Loucy (cell line): ENCODE data around the gene YTHDF1.

ENCODE experiments used
- H2AFZ ChIP-seq: fragments of 200-600 bp; sonication (generic); 2 replicates; pipeline ENCODE4 v1.6.0; 2016; ENCODE audit warnings: antibody characterized with exemption, mild to moderate bottlenecking, low read length, moderate library complexity
- H3F3A ChIP-seq: fragments of 200-600 bp; 2 replicates; pipeline ENCODE4 v1.6.0; 2016; ENCODE audit warnings: antibody characterized with exemption, low read depth, mild to moderate bottlenecking
- H3K27me3 ChIP-seq: fragments of 200-600 bp; sonication (generic); 2 replicates; pipeline ENCODE4 v1.6.1; 2014; ENCODE audit warnings: low read length, mild to moderate bottlenecking; ENCODE audit not compliant: insufficient read depth, poor library complexity, severe bottlenecking
- H3K36me3 ChIP-seq: fragments of 200-600 bp; sonication (generic); 2 replicates; pipeline ENCODE4 v1.6.1; 2016; ENCODE audit warnings: low read length; ENCODE audit not compliant: insufficient read depth
- H3K4me1 ChIP-seq: fragments of 200-600 bp; sonication (generic); 2 replicates; pipeline ENCODE4 v1.5.1; 2014; ENCODE audit warnings: low read length, mild to moderate bottlenecking; ENCODE audit not compliant: insufficient read depth, poor library complexity, severe bottlenecking
- H3K4me2 ChIP-seq: fragments of 200-600 bp; sonication (generic); 2 replicates; pipeline ENCODE4 v1.6.0; 2014; ENCODE audit warnings: antibody characterized with exemption, low read length, low read depth, mild to moderate bottlenecking; ENCODE audit not compliant: poor library complexity, severe bottlenecking
- H3K4me3 ChIP-seq: fragments of 200-600 bp; sonication (generic); 2 replicates; pipeline ENCODE4 v1.5.1; 2014; ENCODE audit warnings: low read length, mild to moderate bottlenecking, mixed read lengths; ENCODE audit not compliant: poor library complexity, severe bottlenecking
- H3K79me2 ChIP-seq: fragments of 200-600 bp; sonication (generic); 2 replicates; pipeline ENCODE4 v1.6.1; 2014; ENCODE audit warnings: low read length; ENCODE audit not compliant: insufficient read depth
- H3K9ac ChIP-seq: fragments of 200-600 bp; sonication (generic); 2 replicates; pipeline ENCODE4 v1.6.0; 2014; ENCODE audit warnings: mild to moderate bottlenecking, low read depth, low read length, moderate library complexity; ENCODE audit not compliant: poor library complexity, severe bottlenecking
- H3K9me2 ChIP-seq: fragments of 200-600 bp; sonication (generic); replicated peaks from 2 replicates; pipeline ENCODE4 v1.6.1; 2016; ENCODE audit warnings: low read depth, low read length, mixed read lengths
- H3K9me3 ChIP-seq: fragments of 200-600 bp; sonication (generic); 2 replicates; pipeline ENCODE4 v1.6.1; 2014; ENCODE audit warnings: mild to moderate bottlenecking, antibody characterized with exemption, low read length, low read depth; ENCODE audit not compliant: insufficient read depth
- H4K20me1 ChIP-seq: fragments of 200-600 bp; sonication (generic); 2 replicates; pipeline ENCODE4 v1.6.0; 2014; ENCODE audit warnings: antibody characterized with exemption, low read length, mild to moderate bottlenecking; ENCODE audit not compliant: insufficient read depth, poor library complexity, severe bottlenecking
- CTCF ChIP-seq: fragments of 200-600 bp; sonication (generic); conservative IDR thresholded peaks from 2 replicates; pipeline ENCODE4 v1.5.1; 2014; ENCODE audit warnings: mild to moderate bottlenecking, antibody characterized with exemption, low read length
- EZH2phosphoT487 ChIP-seq: fragments of 200-600 bp; IDR thresholded peaks from 2 replicates; pipeline ENCODE4 v1.6.1; 2018; ENCODE audit warnings: antibody characterized with exemption, mild to moderate bottlenecking, moderate library complexity, borderline replicate concordance

The YTHDF1 gene

GRCh38 chr20:63188159-63188442, 27.8 kb downstream of the YTHDF1 start:
- Histone ChIP-seq H3K36me3 (no peaks in the 10 kb centered on the region), H3K27me3 (no peaks in the 10 kb centered on the region), H3K4me3 (no peak overlapping the region), H3K9me3 (no peaks in the 10 kb centered on the region), H3K4me2 (no peak overlapping the region), H2AFZ (no peak overlapping the region), H3K4me1 (no peaks in the 10 kb centered on the region), H3K79me2 (no peaks in the 10 kb centered on the region), H3K9me2 (no peaks in the 10 kb centered on the region), H3K9ac (no peak overlapping the region), H4K20me1 (no peaks in the 10 kb centered on the region), H3F3A (no peaks in the 10 kb centered on the region)
- TF ChIP-seq EZH2phosphoT487: no peak

DNA sequence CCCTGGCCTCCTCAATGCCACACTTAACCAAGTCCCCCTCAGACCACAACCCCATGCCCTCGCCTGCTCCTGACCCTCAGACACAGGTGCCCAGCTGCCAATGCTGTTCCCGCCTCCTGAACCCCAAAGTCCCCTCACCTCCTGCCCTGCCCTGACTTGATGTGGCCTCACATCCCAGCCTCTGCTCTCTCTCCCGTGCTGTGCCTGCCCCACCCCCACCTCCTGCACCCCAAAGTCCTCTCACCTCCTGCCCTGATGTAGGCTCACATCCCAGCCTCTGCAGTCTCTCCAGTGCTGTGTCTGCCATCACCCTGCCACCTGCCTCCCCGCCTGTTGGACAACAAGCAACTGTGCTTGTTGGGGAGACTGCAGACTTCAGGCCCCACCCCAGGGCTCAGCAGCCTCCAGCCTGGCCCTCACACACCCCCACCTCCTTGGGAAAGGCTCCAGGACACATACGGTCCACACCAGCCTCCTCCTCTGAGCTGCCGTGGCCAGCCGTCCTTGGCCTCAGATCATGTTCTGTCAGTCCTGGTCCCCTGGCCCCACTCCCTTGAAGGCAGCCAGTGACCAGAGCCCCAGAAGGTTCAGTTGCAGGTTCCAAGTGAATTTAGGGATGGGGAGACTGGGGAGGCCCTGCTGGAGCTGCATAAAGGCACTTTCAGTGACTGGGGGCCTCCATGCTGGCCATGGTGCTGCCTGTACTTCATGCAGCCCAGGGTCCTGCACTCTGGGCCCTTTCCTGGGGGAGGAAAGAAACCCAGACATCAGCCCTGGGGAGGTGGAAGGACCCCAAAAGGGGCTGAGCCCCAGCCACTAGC, 28.4 kb downstream of the YTHDF1 start:
- H3K36me3 ChIP-seq: no peaks in the 10 kb centered on the region
- no peak overlapping the region for H3K9ac ChIP-seq
- no peaks in the 10 kb centered on the region for H3K27me3 ChIP-seq
- H3F3A ChIP-seq: no peaks in the 10 kb centered on the region
- no peak overlapping the region for H3K4me3 ChIP-seq
- no peak overlapping the region for H3K4me2 ChIP-seq
- H4K20me1 ChIP-seq: no peaks in the 10 kb centered on the region
- H2AFZ ChIP-seq: no peak overlapping the region
- no peaks in the 10 kb centered on the region for H3K4me1 ChIP-seq
- H3K9me3 ChIP-seq: no peaks in the 10 kb centered on the region
- no peaks in the 10 kb centered on the region for H3K79me2 ChIP-seq
- H3K9me2 ChIP-seq: no peaks in the 10 kb centered on the region
- TF ChIP-seq EZH2phosphoT487 (no peak), CTCF (no peak)

- Histone ChIP-seq H3F3A (no peaks in the 10 kb centered on the region), H4K20me1 (no peaks in the 10 kb centered on the region), H3K79me2 (no peaks in the 10 kb centered on the region), H3K27me3 (no peaks in the 10 kb centered on the region), H3K4me3 (no peak overlapping the region), H2AFZ (no peak overlapping the region), H3K9ac (no peak overlapping the region), H3K9me3 (no peaks in the 10 kb centered on the region), H3K9me2 (no peaks in the 10 kb centered on the region), H3K4me2 (no peak overlapping the region), H3K4me1 (no peaks in the 10 kb centered on the region), H3K36me3 (no peaks in the 10 kb centered on the region)
- no peak for TF ChIP-seq EZH2phosphoT487
- TF ChIP-seq CTCF: no peak; the same call in 1 of the 2 replicates
Measured at GRCh38 chr20:63186528-63187316, 29.2 kb downstream of the YTHDF1 start.
